ENCODE data around the gene ACY1.

Gene ACY1

GRCh38 chr3:52010431-52010830 lies 27.1 kb downstream of the ACY1 start:
- no peak for DNase-seq

GRCh38 chr3:52012699-52013098 lies 29.4 kb downstream of the ACY1 start:
- no peak for DNase-seq

DNA sequence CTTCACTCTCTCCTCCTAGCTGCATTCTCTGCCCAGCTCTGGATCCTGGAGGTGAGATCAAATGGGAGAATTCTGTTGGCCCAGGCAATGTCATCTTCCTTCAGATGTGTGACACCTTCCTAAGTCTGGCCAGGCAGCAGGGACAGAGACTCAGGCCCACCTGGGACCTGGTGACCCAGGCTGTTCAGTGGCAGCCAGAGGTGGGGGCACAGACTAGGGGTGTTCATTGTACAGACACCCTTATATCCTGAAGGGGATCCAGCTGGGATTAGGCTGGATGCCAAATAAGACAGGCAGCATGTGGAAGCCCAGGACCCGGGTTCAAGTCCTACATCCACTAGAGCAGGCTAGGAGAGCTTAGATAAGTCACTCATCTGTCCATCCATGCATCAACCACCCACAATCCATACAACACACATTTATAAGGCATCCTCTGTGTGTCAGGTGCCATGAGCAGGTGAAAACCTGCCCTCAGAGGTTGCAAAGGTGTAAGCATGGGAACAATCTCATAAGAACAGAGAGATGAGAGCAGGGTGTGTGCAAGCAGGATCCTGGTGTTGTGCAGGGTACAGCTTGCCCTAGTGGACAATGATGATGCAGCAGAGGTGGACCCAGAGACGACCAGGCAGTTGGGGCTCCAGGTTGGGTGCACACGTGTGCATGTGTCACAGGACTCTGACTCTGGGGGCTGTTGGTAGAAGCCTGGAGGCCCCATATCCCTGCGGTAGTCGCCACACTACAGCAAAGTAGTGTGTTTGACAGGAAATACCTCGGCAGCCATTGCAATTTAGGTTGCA lies 30.7 kb downstream of the ACY1 start:
- no peak for DNase-seq

GRCh38 chr3:52014613-52015012 lies 31.3 kb downstream of the ACY1 start:
- peak; percentile 48 for DNase-seq

DNA sequence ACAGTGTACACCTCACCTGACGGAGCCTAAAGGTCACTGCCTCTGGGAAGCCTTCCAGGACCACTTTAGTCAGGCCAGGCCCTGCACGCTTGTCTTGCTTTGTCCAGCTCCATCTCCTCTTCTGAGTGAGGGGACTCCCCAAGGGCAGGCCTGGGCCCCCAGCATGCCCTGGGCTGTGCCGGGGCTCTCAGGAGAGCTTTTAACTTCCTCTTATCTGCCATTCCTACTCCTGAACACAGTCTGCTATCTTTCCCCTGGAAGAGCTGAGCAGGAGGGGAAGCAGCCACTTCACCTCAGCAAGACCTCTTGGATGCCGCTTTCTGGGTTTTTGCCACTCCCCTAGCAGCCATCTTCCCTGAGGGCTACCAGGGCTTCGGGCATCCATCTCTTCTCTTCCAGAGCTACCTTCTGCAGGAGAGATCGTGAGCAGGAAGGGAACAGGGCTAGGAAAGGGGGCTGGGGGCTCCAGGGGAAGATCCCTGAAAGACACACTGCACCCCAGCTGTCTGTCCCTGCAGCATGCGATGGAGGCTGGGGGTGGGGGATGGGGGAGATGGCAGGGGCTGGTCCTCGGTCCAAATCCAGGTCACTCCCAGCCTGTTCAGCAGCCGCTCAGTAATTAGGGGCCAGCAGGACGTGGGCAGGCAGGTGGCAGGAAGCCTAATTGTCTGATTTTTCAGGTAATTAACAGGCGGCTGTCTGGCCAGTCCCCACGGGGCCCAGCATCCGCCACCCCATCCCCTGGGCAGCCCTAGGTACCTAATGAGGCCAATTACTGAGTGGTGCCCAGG lies 32.3 kb downstream of the ACY1 start:
- peak; percentile 88 for DNase-seq

GRCh38 chr3:52017586-52017985 lies 34.3 kb downstream of the ACY1 start:
- no peak for DNase-seq

GRCh38 chr3:52018319-52019000 lies 35.1 kb downstream of the ACY1 start:
- DNase-seq, result no peak

GRCh38 chr3:52019352-52020080 lies 36.2 kb downstream of the ACY1 start:
- no peak for DNase-seq

GRCh38 chr3:52020796-52021195 lies 37.5 kb downstream of the ACY1 start:
- DNase-seq, result no peak

DNA sequence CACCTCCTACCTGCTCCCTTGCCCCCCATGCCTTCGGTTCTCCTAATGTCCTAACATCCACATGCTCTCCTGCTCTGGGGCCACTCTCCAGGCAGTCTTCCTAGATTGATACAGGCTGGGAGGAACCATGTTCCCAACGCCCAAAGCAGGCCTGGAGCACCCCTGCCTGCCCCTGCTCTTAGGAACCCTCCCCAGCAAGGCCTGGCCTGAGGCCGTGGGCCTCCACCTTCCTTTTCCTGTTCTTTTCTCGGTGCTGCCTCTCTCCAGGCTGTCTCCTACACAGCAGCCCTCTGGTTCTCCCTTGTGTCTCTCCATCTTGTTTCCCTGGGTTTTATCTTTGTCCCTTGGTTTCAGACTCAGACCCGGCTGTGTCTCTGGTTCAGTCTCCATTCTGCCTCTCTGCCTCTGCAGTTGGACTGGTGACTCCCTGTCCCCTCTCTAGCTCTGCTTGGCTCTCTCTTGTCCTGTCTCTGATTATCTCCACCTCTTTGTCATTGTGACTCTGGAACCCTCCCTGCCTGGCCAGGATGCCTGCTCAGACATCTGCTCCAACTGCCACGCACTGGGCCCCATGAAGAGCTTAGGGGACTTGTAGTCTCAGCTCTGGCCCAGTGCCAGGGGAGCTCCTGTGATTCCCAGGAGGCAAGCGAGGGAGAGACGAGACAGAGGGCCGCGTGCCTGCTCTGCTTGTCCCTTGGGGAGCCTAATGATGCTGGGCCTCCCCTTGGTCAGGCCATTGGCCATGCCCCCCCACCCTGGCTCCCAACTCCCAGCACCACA lies 38.3 kb downstream of the ACY1 start:
- DNase-seq, result peak; percentile 59

DNA sequence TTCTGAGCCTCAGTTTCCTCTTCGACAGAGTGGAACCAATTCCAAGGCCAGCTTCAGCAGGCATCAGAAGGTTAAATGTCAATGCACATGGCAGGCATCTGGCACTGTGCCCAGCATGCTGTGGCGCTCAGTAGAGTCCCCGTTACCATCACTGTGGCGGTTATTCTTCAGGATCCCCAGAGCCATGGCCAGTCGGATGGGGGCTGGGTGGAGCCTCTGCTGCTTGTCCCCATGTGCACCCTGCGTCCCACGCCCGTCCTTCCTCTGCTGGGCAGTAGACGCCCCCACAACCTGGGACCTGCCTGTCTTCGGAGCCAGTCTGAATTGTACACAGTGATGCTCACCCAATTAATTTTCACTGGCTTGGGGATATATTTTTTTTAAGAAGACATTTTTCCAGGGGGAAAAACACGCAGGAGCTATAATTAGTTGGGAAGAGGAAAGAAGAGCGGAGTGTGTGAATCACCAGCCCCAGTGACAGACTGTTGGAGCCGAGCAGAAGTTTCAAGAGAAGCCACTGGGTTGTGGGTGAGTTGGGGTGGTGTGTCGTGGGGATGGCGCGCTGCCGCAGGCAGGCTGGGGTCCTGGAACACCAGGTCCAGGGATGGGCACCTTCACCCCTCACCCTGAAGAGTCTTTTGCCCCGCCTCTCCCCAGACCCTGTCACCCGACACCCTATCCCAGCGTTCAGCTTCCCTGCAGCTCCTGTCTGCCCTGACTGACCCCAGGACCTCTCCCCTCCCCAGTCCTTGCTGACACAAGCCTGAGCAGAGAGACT lies 39.2 kb downstream of the ACY1 start:
- peak; percentile 14 for DNase-seq

DNA sequence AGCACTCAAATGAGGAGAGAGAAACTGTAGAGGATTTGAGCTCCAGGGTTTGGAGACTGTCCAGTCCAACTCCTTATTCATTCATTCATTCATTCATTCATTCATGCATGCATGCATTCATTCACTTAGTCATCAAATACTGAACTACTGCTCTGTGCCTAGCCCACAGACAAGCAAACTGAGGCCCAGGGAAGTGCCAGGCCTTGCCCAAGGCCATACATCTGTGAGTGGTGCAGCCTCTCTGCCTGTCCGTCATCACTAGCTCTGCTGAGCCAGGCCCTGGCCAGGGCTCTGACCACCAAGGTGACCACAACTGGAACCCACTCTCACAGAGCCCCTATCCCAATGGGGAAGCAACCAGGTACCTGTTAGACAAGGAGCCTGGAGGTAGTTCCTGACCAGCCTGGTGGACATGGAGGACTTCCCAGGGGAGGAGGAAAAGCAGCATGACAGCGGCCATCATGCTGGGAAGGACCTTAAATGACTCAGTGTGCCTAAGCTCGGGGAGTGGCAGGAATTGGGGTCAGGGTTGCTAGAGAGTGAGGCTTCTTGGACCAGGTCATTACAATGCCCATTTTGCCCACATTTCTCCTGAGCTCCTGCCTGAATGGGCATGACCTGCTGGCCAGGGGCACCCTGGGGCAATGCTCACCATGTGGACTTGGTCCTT lies 39.9 kb downstream of the ACY1 start:
- DNase-seq, result no peak

DNA sequence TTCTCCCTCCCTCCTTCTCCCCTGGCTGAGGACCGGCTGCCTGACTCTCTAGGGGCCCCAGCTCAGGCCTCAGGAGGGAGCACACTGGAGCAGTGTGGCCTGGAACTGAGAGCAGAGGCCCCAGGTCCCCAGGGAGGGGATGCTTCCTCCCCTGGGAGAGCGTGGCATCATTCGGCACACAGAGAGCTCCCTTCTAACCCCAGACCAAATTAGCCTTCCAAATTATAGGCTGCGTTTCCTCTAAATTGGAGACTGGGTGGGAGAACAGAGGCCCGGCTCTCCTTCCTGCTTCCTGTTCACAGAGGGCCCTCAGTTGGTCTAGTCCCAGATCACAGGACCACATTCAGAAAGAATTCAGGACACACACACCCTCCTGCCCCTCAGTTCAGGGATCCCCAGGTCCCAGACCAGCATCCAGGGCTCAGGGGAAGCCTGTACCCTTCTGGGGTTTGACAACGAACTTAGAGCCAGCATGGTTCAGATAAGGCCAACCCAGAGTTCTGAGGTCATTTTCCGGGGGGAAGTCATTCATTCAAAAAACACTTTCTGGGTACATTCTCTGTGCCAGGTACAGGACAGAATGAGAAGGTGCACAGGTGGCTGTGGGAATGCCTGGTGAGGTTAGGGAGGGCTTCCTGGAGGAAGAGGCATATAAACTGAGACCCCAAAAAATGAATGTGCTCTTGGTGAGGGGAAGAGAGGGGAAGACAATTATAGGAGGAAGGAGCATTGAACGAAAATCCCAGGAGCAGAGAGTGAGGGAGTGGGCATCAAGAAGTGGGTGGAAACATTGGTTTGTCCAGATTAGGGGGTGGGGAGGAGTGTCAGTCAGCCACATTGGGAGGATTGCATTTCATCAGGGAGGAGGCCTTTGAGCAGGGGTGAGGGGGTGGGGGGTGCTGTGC lies 40.8 kb downstream of the ACY1 start:
- no peak for DNase-seq

DNA sequence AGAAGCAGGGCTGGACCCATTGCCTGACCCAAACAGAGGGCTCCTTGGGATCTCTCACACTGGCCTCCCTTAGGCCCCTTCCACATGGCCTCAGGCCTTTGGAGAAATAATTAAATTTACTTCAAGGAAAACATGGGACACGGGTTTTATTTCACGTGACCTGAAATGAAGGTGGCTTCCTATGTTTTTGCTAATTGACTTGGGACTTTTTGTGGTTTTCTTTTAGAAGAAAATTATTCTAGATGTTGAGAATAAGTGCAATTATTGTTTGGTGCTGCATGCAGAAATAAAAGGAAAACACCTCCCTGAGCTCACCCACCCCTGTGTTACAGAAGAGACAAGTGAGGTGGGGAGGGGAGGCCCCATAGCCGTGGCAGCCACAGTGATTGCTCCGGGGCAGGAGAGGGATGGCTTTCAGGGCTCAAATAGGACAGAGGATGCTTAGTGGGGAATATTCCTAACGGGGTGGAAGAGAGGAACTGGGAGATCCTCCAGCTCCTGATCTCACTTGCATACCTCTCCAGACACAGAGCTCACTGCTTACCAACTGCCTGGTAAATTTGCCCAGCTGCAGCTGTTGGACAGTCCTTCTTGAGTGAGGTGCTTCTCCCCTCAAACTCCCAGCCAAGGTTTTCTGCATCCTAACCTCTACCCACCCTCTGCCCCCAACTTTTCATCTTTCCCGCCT lies 41.6 kb downstream of the ACY1 start:
- no peak for DNase-seq

- DNase-seq, result no peak
Observed at GRCh38 chr3:52025453-52025852, 42.1 kb downstream of the ACY1 start.

DNA sequence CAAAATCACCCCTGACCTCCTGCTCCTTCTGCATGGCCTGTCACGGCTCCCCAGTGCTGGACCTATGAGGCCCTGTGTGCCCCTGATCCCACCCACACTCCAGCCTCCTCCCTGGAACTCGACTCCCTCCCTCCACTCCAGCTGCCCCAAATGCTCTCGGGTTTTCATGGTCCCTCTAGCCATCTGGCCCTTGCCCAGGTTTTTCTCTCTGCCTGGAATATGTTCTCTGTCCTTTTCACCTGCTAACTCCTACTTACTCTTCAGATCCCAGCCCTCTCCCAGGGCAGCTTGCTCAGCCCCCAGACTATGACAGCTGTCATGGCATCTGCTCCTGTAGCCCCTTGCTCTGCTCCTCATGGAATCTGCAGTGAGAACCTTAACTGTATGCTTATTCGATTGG lies 42.7 kb downstream of the ACY1 start:
- no peak for DNase-seq

DNA sequence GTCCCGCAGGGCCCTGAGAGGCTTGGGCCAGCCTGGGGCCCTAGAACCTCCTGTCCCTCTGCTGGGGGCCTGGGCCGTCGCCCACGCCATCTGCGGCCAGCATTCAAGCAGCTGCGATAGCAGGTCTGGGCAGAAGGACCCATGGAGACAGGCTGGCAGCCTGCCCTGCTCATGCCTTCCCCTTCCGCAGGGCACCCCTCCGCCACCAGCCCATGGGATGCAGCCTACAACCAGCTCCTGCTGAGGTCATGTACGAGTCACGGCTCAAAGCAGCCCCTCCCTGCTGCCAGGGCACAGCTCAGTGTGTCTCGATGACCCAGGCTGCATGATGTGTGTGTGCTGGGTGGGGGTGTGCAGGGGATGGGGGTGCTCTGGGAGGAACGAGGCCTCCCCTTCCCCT lies 45.2 kb downstream of the ACY1 start:
- DNase-seq, result no peak

GRCh38 chr3:52029053-52029452 lies 45.7 kb downstream of the ACY1 start:
- DNase-seq, result no peak

GRCh38 chr3:52029535-52029934 lies 46.2 kb downstream of the ACY1 start:
- no peak for DNase-seq
